ENCODE results near the gene ANKRD65. TPM values are rescaled to one million over a fixed set of nuclear protein-coding genes. Genes with fewer than 3 reads are reported as not detected.

ANKRD65 gene
- total RNA-seq, 1 donor from 2014 or later, result 3.2 TPM

- TF ChIP-seq CTCF (IDR thresholded peaks at IDR 0.05) (no peak), POLR2AphosphoS5 (IDR thresholded peaks at IDR 0.05; ENCODE audit: insufficient read depth in 1 of 2, low read depth in 1 of 2) (no peak), POLR2A (IDR thresholded peaks at IDR 0.05) (no peak)
- H3K27ac ChIP-seq, result no peak overlapping the region
- H3K4me1 ChIP-seq, result peaks cover 55% of the 10 kb centered on the region
- H3K36me3 ChIP-seq, result peaks cover 0 to 50% of the 10 kb centered on the region in 2 donors
- intact Hi-C loops (cut with DNase I), result no loop called here
- no peaks in the 10 kb centered on the region for H3K9me3 ChIP-seq
- DNase-seq (ENCODE audit: extremely low spot score in 2 of 2), result no peak
- no peaks in the 10 kb centered on the region for H3K27me3 ChIP-seq
- H3K4me3 ChIP-seq, result no peak overlapping the region
These were observed 19.5 kb downstream of the ANKRD65 start for GRCh38 chr1:1401457-1402010.

- TF ChIP-seq POLR2A (IDR thresholded peaks at IDR 0.05) (no peak), POLR2AphosphoS5 (IDR thresholded peaks at IDR 0.05; ENCODE audit: insufficient read depth in 1 of 2, low read depth in 1 of 2) (no peak), CTCF (IDR thresholded peaks at IDR 0.05) (no peak)
- no peaks in the 10 kb centered on the region for H3K9me3 ChIP-seq
- H3K27me3 ChIP-seq, result no peaks in the 10 kb centered on the region
- H3K27ac ChIP-seq, result no peak overlapping the region
- no peak for DNase-seq (ENCODE audit: extremely low spot score in 2 of 2)
- intact Hi-C loops (cut with DNase I), result no loop called here
- H3K36me3 ChIP-seq, result peaks cover 0 to 55% of the 10 kb centered on the region in 2 donors
- H3K4me3 ChIP-seq, result peak overlapping the region; percentile 73 to 77
- peaks cover 47% of the 10 kb centered on the region for H3K4me1 ChIP-seq
These were observed 20.3 kb downstream of the ANKRD65 start for GRCh38 chr1:1400576-1401456.

GRCh38 chr1:1399872-1400575 is 21.1 kb downstream of the ANKRD65 start:
- intact Hi-C loops (cut with DNase I), result loop anchor here (2.0 kb wide), 1 partner anchor 25 kb away; the partner anchor contains the start of gene AURKAIP1
- peak overlapping the region; percentile 73 to 77 for H3K4me3 ChIP-seq
- peak overlapping the region; percentile 66 for H3K27ac ChIP-seq
- H3K4me1 ChIP-seq, result peaks cover 39% of the 10 kb centered on the region
- no peak for DNase-seq (ENCODE audit: extremely low spot score in 2 of 2)
- TF ChIP-seq CTCF (IDR thresholded peaks at IDR 0.05) (no peak), POLR2AphosphoS5 (IDR thresholded peaks at IDR 0.05; ENCODE audit: insufficient read depth in 1 of 2, low read depth in 1 of 2) (no peak), POLR2A (IDR thresholded peaks at IDR 0.05) (no peak)
- H3K27me3 ChIP-seq, result no peaks in the 10 kb centered on the region
- H3K36me3 ChIP-seq, result peaks cover 0 to 55% of the 10 kb centered on the region in 2 donors
- H3K9me3 ChIP-seq, result no peaks in the 10 kb centered on the region

GRCh38 chr1:1399187-1399871 is 21.7 kb downstream of the ANKRD65 start, which contains the start of gene CCNL2:
CCNL2 (minus strand) TSS chr1:1399335; CDS start chr1:1399306, 29 bp downstream.
- H3K9me3 ChIP-seq, result no peaks in the 10 kb centered on the region
- no peaks in the 10 kb centered on the region for H3K27me3 ChIP-seq
- peak within 1 kb of the TSS; percentile 73 to 77 for H3K4me3 ChIP-seq
- H3K27ac ChIP-seq, result peak within 1 kb of the TSS; percentile 66
- peak in 1 of 2 donors; percentile 32 for TF ChIP-seq POLR2A (IDR thresholded peaks at IDR 0.05)
- TF ChIP-seq CTCF (IDR thresholded peaks at IDR 0.05), result peak in 2 of 3 experiments; percentile 52 to 76
- TF ChIP-seq POLR2AphosphoS5 (IDR thresholded peaks at IDR 0.05; ENCODE audit: insufficient read depth in 1 of 2, low read depth in 1 of 2), result peak; percentile 82 to 88
- peaks cover 0 to 56% of the 10 kb centered on the region in 2 donors for H3K36me3 ChIP-seq
- peak in 1 of 2 donors; percentile 97 for DNase-seq (ENCODE audit: extremely low spot score in 2 of 2)
- intact Hi-C loops (cut with DNase I), result loop anchor here (2.0 kb wide), 1 partner anchor 25 kb away; the partner anchor contains the start of gene AURKAIP1
- H3K4me1 ChIP-seq, result peaks cover 38% of the 10 kb centered on the region
